NCI-H2029 (cell line): Measurements from ENCODE around the gene NFATC2.
A peak's percentile ranks its signal among the peaks of the same experiment; 100 is the strongest.

Experiments used
- DNase-seq: peaks from one replicate; lab custom pipeline; 2025; lab: John Stamatoyannopoulos, UW

Gene NFATC2

DNA sequence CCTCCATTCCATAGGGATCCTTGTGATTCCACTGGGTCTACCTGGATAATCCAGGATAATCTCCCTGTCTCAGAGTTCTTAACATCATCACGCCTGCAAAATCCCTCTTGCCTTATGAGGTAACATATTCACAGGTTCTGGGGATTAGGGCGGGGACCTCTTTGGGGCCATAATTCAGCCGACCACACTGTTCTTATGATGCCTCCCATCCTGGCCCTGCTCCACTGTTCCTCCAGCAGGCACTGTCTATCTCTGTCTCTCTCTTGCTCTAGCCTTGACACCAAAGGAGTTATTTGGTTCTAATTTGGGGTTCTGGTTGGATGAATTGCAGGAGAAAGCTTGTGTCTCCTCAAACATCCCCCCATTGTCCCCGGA is 168.1 kb downstream of the NFATC2 start:
- no peak for DNase-seq

GRCh38 chr20:51373713-51374455 is 168.6 kb downstream of the NFATC2 start:
- no peak for DNase-seq

DNA sequence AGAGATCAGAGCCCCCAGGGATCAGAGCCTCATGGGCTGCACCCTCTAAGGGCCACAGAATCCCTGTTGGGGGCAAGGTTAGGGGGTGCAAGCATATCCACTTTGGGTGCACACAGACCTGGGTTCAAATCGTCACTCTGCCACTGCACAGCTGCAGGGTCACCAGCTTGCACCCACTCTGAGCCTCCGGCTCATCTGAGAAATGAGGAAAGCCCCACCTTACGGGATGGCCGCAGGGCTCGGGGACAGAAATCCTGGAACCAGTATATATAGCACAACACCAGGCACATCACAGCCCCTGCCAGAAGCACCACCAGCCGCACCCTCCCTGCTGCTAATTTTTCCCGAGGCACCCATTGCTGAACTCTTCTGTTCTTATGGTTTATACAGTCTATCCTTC is 169.6 kb downstream of the NFATC2 start:
- DNase-seq: no peak

GRCh38 chr20:51372176-51372803 is 170.2 kb downstream of the NFATC2 start:
- DNase-seq: peak; percentile 15

GRCh38 chr20:51371720-51372119 is 170.8 kb downstream of the NFATC2 start:
- DNase-seq: no peak

GRCh38 chr20:51369503-51369902 is 173.0 kb downstream of the NFATC2 start:
- DNase-seq: no peak

- DNase-seq: no peak
These were observed 173.9 kb downstream of the NFATC2 start for GRCh38 chr20:51368461-51369211.

GRCh38 chr20:51366155-51366886 is 176.2 kb downstream of the NFATC2 start:
- DNase-seq: no peak

- DNase-seq: no peak
These were observed 176.8 kb downstream of the NFATC2 start for GRCh38 chr20:51365670-51366069.

DNA sequence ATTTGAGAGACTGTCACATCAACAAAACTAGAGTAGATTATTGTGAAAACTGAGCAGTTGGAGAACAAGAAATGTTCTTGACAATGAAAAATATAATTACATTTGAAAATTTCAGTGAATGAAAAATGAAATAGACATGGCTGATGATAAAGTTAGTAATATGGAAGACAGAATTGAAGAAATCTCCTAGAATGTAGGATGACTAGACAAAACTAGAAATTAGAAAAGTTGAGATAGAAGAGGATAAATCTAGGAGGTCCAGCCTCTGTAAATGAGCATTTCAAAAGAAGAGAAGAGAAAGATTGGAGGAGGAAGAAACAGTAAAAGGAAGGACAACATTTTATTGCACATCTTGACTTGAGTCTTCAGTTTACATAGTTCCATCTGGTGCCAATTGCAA is 178.7 kb downstream of the NFATC2 start:
- DNase-seq: no peak

GRCh38 chr20:51363378-51363777 is 179.1 kb downstream of the NFATC2 start:
- DNase-seq: no peak

DNA sequence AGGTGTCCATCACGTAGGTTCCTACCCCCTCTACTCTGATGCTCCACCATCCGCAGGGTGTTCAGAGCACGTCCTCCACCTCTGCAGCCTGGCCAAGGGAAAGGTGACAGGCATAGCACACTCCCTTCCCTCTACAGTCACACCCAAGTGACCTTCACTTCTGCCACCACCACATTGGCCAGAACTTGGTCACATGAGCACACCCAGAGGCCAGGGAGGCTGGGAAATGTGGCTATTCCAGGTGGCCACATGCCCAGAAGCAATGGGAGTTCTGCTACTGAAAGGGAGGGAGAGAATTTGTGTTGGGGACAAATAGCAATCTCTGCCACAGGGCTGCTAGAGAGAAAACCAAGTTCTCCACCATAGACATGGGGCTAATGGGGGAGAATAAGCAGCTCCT is 180.3 kb downstream of the NFATC2 start:
- no peak for DNase-seq

GRCh38 chr20:51361258-51361657 is 181.3 kb downstream of the NFATC2 start:
- DNase-seq: no peak

DNA sequence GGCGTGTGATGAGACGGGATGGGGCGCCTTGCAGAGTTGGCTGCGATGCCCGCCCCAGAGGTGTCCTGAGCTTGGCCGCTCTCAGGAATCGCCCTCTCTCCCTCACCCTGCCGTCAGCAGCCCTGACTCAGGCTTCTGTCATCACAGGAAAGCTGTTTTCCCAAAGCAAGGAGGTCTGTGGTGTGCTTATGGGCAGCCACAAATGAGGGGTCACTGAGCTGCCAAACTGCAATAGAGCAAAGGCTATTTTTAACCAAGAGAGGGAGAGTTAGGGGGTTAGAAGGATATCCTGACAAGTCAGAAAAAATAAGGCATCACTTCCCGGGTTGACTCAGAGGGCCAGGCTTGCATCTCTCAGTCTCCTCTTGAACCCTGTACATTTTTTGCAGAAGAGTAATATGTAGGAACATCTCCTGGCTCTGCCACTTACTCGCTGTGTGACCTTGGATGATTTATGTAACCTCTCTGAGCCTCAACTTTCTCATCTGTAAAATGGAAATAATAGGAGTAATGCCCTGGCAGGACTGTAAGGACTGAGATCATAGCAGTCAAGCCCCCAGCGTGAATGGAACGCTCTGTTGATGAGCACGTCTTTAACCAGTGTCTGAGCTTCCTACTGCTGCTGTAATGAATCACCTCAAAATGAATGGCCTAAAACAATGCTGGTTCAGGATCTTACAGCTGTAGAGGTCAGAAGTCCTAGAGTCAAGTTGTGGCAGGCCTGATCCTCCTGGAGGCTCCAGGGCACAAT is 181.9 kb downstream of the NFATC2 start:
- DNase-seq: no peak

DNA sequence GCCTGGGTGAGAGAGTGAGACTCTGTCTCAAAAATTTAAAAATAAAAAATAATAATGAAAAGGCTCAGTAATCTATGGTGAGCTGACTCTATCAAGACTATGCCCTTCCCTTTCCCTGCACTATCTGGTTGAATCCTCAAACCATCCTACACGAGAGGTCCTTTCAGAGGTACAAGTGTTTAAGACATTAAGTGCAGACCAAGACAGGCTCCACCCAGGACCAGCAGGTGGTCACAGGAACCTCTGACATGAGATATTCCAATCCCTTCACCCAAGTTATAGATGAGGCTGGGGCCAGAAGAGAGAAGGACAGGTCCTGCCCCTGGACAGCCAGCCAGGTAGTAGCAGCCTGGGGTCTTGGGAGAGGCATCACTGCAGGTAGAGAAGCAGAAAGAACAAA is 182.6 kb downstream of the NFATC2 start:
- no peak for DNase-seq

DNA sequence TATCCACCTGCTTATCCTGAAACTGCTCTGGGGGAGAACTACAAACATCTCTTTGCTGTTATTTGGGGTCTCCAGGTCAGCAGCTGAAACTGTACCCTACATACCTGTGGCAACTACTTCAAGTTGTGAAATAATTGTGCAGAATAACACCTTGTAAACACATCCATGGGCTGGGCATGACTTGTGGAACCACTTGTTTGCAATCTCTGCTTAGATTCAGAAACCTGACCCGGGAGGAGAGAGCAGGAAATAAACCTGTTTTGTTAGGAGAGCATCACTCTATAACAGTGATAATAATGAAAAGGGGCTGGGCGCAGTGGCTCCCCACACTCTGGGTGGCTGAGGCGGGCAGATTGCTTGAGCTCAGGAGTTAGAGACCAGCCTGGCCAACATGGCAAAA is 183.1 kb downstream of the NFATC2 start:
- DNase-seq: peak; percentile 3

DNA sequence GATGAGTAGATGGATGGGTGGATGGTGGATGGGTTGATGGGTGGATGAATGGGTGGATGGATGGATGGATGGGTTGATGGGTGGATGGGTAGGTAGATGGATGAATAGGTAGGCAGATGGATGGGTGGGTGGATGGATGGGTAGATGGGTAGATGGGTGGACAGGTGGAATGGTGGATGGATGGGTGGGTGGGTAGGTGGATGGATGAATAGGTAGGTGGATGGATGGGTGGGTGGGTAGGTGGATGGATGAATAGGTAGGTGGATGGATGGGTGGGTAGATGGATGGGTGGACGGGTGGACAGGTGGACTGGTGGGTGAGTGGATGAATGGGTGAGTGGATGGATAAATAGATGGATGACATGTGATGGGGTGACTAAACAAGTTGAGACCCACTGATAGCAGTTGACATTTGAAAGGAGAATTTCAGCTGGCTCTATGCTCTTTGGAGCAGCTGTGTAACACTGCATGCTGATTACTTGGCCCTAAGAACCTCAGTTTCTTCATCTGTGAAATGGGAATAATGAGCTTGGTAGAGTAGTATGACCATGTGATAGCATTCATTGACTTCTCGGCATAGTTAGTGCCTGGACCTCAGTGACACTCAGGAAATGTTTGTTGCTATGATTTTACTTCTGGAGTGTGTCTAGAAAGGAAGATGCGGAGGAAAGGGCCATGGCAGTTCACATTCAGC is 184.3 kb downstream of the NFATC2 start:
- DNase-seq: no peak

- DNase-seq: no peak
These were observed 185.0 kb downstream of the NFATC2 start for GRCh38 chr20:51357543-51357942.

DNA sequence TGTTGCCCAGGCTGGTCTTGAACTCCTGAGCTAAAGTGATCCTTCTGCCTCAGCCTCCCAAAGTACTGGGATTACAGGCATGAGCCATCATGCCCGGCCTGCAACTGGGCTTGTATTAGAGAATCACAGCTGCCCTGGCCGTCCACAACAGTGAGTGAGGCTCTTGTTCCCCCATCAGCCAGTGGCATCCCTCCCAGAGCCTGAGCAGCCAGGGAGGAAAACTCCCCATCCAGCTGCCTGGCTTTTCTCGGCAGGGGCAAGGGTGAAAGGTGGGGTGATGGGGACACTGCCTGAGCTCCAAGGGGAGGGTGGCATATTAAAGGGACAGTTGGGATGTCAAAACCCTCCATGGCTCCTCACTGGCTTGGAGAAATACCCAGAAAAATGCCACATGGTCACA is 185.6 kb downstream of the NFATC2 start:
- DNase-seq: no peak

GRCh38 chr20:51354769-51355319 is 187.7 kb downstream of the NFATC2 start:
- DNase-seq: peak; percentile 58
